ENCODE results near the gene TMEM185B. TPM values are rescaled to one million over a fixed set of nuclear protein-coding genes. Genes with fewer than 3 reads are reported as not detected.

TMEM185B gene
- total RNA-seq, 6 donors from 2014 or later, result 15.3 to 29.3 (median 25.5) TPM

GRCh38 chr2:120255071-120255470 is 31.9 kb upstream of the TMEM185B start:
- 50 to 60% methylated on average over 6 of the region's 6 CpGs for WGBS, 2 donors
- no peak for TF ChIP-seq EP300 (IDR thresholded peaks at IDR 0.05)
- no peak for TF ChIP-seq POLR2AphosphoS5 (IDR thresholded peaks at IDR 0.05)
- TF ChIP-seq CTCF (IDR thresholded peaks at IDR 0.05), result no peak
- no peak for TF ChIP-seq POLR2A (IDR thresholded peaks at IDR 0.05)
- ATAC-seq (ENCODE audit: low FRiP score in 2 of 2) (no peak), DNase-seq (no peak)
- H3K36me3 ChIP-seq, result no peaks in the 10 kb centered on the region
- H3K27me3 ChIP-seq, result no peaks in the 10 kb centered on the region
- peak overlapping the region in 2 of 4 donors; percentile 7 to 25 for H3K27ac ChIP-seq
- peak overlapping the region in 1 of 4 donors; percentile 91 for H3K4me3 ChIP-seq
- H3K4me1 ChIP-seq, result peaks cover 25 to 61% (median 39%) of the 10 kb centered on the region in 4 donors
- H3K9me3 ChIP-seq, result peaks cover 0 to 2% (median 0%) of the 10 kb centered on the region in 4 donors

GRCh38 chr2:120254178-120254577 is 31.0 kb upstream of the TMEM185B start:
- no peak for ATAC-seq (ENCODE audit: low FRiP score in 2 of 2)
- Histone ChIP-seq H3K4me1 (peaks cover 25 to 58% (median 38%) of the 10 kb centered on the region in 4 donors), H3K27ac (peak overlapping the region in 3 of 4 donors; percentile 94 to 99 (median 95)), H3K4me3 (peak overlapping the region in 3 of 4 donors; percentile 91 to 98 (median 94)), H3K27me3 (no peaks in the 10 kb centered on the region), H3K36me3 (no peaks in the 10 kb centered on the region), H3K9me3 (no peaks in the 10 kb centered on the region)
- WGBS, 2 donors, result 48 to 51% methylated on average over 8 of the region's 8 CpGs
- TF ChIP-seq POLR2A (IDR thresholded peaks at IDR 0.05) (no peak), POLR2AphosphoS5 (IDR thresholded peaks at IDR 0.05) (no peak), EP300 (IDR thresholded peaks at IDR 0.05) (no peak), CTCF (IDR thresholded peaks at IDR 0.05) (no peak)
- no peak for DNase-seq

GRCh38 chr2:120253021-120253882 is 30.1 kb upstream of the TMEM185B start:
- H3K4me3 ChIP-seq, result peak overlapping the region; percentile 75 to 98 (median 92)
- H3K36me3 ChIP-seq, result no peaks in the 10 kb centered on the region
- H3K9me3 ChIP-seq, result no peaks in the 10 kb centered on the region
- WGBS, 2 donors, result 0 to 1% methylated on average over 14 to 36 of the region's 60 CpGs
- peak; percentile 83 to 90 for ATAC-seq (ENCODE audit: low FRiP score in 2 of 2)
- TF ChIP-seq POLR2AphosphoS5 (IDR thresholded peaks at IDR 0.05) (peak; percentile 53 to 63), POLR2A (IDR thresholded peaks at IDR 0.05) (peak in 2 of 4 donors; percentile 2 to 43), CTCF (IDR thresholded peaks at IDR 0.05) (peak; percentile 22 to 82 (median 51)), EP300 (IDR thresholded peaks at IDR 0.05) (no peak)
- peak overlapping the region; percentile 94 to 99 (median 95) for H3K27ac ChIP-seq
- H3K27me3 ChIP-seq, result no peaks in the 10 kb centered on the region
- peak; percentile 84 to 90 for DNase-seq
- H3K4me1 ChIP-seq, result peaks cover 25 to 55% (median 37%) of the 10 kb centered on the region in 4 donors

- Histone ChIP-seq H3K27me3 (no peaks in the 10 kb centered on the region), H3K4me1 (peaks cover 18 to 47% (median 32%) of the 10 kb centered on the region in 4 donors), H3K36me3 (no peaks in the 10 kb centered on the region), H3K4me3 (peak within 1 kb of the TSS; percentile 75 to 98 (median 92)), H3K9me3 (no peaks in the 10 kb centered on the region), H3K27ac (peak within 1 kb of the TSS; percentile 94 to 99 (median 95))
- ATAC-seq (ENCODE audit: low FRiP score in 2 of 2) (peak; percentile 96 to 97), DNase-seq (peak; percentile 99 to 100)
- TF ChIP-seq POLR2AphosphoS5 (IDR thresholded peaks at IDR 0.05) (peak; percentile 68 to 87), CTCF (IDR thresholded peaks at IDR 0.05) (no peak), EP300 (IDR thresholded peaks at IDR 0.05) (no peak), POLR2A (IDR thresholded peaks at IDR 0.05) (peak in 3 of 4 donors; percentile 49 to 80 (median 63))
- 0 to 2% methylated on average over 44 to 57 of the region's 71 CpGs for WGBS, 2 donors
These were observed 29.2 kb upstream of the TMEM185B start, which contains the start of gene RALB for GRCh38 chr2:120252225-120253020. Gene RALB (plus strand): TSS chr2:120252852. CDS start chr2:120278665, 25,813 bp downstream.

All from upper lobe of left lung (tissue), 6 donors.